GM12892 (cell line): ENCODE measurements around the gene L1CAM.

Experiments
- POLR2A ChIP-seq: IDR thresholded peaks from 2 replicates; pipeline ENCODE4 v1.6.1; 2011; ENCODE audit warnings: low read depth, low read length, control low read depth
- POLR2AphosphoS5 ChIP-seq: IDR thresholded peaks from 2 replicates; pipeline ENCODE4 v1.6.1; 2011; ENCODE audit warnings: low read depth, low read length, control low read depth
- TAF1 ChIP-seq: IDR thresholded peaks from 2 replicates; pipeline ENCODE4 v1.6.1; 2011; ENCODE audit warnings: low read depth, mild to moderate bottlenecking, control low read depth, low read length, borderline replicate concordance

DNA sequence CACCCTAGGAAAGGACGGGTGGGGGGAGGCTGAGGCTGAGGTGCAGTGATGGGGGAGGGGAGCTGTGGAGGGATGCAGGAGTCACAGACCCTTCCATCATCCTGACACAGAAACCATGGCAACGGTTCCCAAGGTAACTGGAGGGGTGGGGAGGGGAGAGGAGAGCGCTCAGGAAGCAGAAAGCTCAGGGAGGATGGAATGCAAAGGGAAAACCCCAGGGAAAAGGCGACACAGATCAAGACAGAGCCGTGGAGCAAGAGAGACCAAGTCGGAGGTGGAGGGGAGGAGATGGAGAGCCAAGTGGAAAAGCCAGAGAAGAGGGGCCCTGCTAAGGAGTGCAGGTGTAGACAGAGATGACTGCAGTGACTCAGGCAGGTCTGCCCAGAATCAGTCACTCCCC, 14.5 kb downstream of the L1CAM start:
- TF ChIP-seq POLR2A (no peak), TAF1 (no peak), POLR2AphosphoS5 (no peak)
